Endodermal cell (in vitro differentiated cells): Measurements from ENCODE around the gene LILRB5. TPM values are rescaled to one million over a fixed set of nuclear protein-coding genes. Genes with fewer than 3 reads are reported as not detected.
A peak's percentile ranks its signal among the peaks of the same experiment; 100 is the strongest.
"Not testable (repeated sequence)": the region's sequence is repeated elsewhere in the genome, so short reads cannot be mapped to it uniquely, and the experiment has no call there.

Experiments
- DNase-seq: peaks from one replicate; pipeline ENCODE4 v3.0.0-alpha.2; 2017
- H3K27ac ChIP-seq: 2 replicates; pipeline ENCODE4 v1.5.1; 2013; ENCODE audit warnings: mild to moderate bottlenecking, low read depth, low read length, moderate library complexity
- H3K27me3 ChIP-seq: 2 replicates; pipeline ENCODE4 v1.6.1; 2013; ENCODE audit warnings: mild to moderate bottlenecking, low read length, moderate library complexity; ENCODE audit not compliant: insufficient read depth, control insufficient read depth, poor library complexity, severe bottlenecking
- H3K36me3 ChIP-seq: 2 replicates; pipeline ENCODE4 v1.7.0; 2013; ENCODE audit warnings: mild to moderate bottlenecking, low read length, moderate library complexity; ENCODE audit not compliant: control insufficient read depth, insufficient read depth
- H3K4me1 ChIP-seq: one replicate; pipeline ENCODE4 v1.7.0; 2013; ENCODE audit warnings: low read length; ENCODE audit not compliant: control insufficient read depth, insufficient read depth
- H3K4me3 ChIP-seq: 2 replicates; pipeline ENCODE4 v1.5.1; 2013; ENCODE audit warnings: mild to moderate bottlenecking, low read length, moderate library complexity
- H3K9ac ChIP-seq: 2 replicates; pipeline ENCODE4 v1.6.1; 2013; ENCODE audit warnings: mild to moderate bottlenecking, low read length, moderate library complexity; ENCODE audit not compliant: poor library complexity, severe bottlenecking; ENCODE audit errors: extremely low read depth
- H3K9me3 ChIP-seq: 2 replicates; pipeline ENCODE4 v1.6.1; 2013; ENCODE audit warnings: mild to moderate bottlenecking, low read length, moderate library complexity; ENCODE audit not compliant: control insufficient read depth
- H3K27ac Mint-ChIP-seq: 2 replicates; pipeline ENCODE4 v1.8.0; 2020; ENCODE audit warnings: mixed read lengths
- H3K27me3 Mint-ChIP-seq: 2 replicates; pipeline ENCODE4 v1.8.0; 2021; ENCODE audit warnings: mild to moderate bottlenecking, mixed read lengths; ENCODE audit not compliant: insufficient read depth
- H3K36me3 Mint-ChIP-seq: 2 replicates; pipeline ENCODE4 v1.8.0; 2020; ENCODE audit warnings: low read depth, mixed read lengths
- H3K4me1 Mint-ChIP-seq: 2 replicates; pipeline ENCODE4 v1.8.0; 2020; ENCODE audit warnings: mixed read lengths
- H3K4me3 Mint-ChIP-seq: 2 replicates; pipeline ENCODE4 v1.8.0; 2020; ENCODE audit warnings: mild to moderate bottlenecking, moderate library complexity, mixed read lengths
- H3K9me3 Mint-ChIP-seq: 2 replicates; pipeline ENCODE4 v1.8.0; 2020; ENCODE audit warnings: mild to moderate bottlenecking, mixed read lengths
- CTCF ChIP-seq: fragments of 200-600 bp; sonication (generic); conservative IDR thresholded peaks from 2 replicates; pipeline ENCODE4 v1.5.0; 2021; ENCODE audit warnings: antibody characterized with exemption, mild to moderate bottlenecking
- WGBS, 2 experiments: methylation state at CpG; one replicate each; pipeline versions ENCODE4 v1.1.5 to v1.1.7; 2013; ENCODE audit warnings: missing lambda C conversion rate in 2 of 2, mixed read lengths in 1 of 2; ENCODE audit not compliant: insufficient coverage in 1 of 2, insufficient read length in 1 of 2; 5-methylcytosine and 5-hydroxymethylcytosine counted together
- total RNA-seq, 2 donors: library from RNA; stranded (reverse); fragmentation: NEBNext Ultra II Directional in 1 of 2; extraction: Animal tissue kit (Norgen Biotek cat#: 25700) in 1 of 2; gene quantifications; 2 replicates in 1 of 2; 3 replicates in 1 of 2; pipeline ENCODE4 v1.2.1, GENCODE V29; 2021

The LILRB5 gene
- total RNA-seq, 2 donors from 2014 or later, result not detected

GRCh38 chr19:54297759-54298305, 40.8 kb upstream of the LILRB5 start:
- peak; percentile 35 for TF ChIP-seq CTCF
- Histone ChIP-seq H3K9ac (no peak overlapping the region), H3K36me3 (no peaks in the 10 kb centered on the region), H3K9me3 (no peaks in the 10 kb centered on the region), H3K27ac (no peak overlapping the region), H3K27me3 (peaks cover 7% of the 10 kb centered on the region), H3K4me3 (no peak overlapping the region), H3K4me1 (no peaks in the 10 kb centered on the region)
- H3K4me1 Mint-ChIP-seq, result no peaks in the 10 kb centered on the region
- 51 to 61% methylated on average over 6 to 7 of the region's 7 CpGs for WGBS, 2 experiments
- H3K4me3 Mint-ChIP-seq, result no peak overlapping the region
- peaks cover 34% of the 10 kb centered on the region for H3K27me3 Mint-ChIP-seq
- no peaks in the 10 kb centered on the region for H3K9me3 Mint-ChIP-seq
- no peak for DNase-seq
- no peaks in the 10 kb centered on the region for H3K36me3 Mint-ChIP-seq
- no peak overlapping the region for H3K27ac Mint-ChIP-seq

DNA sequence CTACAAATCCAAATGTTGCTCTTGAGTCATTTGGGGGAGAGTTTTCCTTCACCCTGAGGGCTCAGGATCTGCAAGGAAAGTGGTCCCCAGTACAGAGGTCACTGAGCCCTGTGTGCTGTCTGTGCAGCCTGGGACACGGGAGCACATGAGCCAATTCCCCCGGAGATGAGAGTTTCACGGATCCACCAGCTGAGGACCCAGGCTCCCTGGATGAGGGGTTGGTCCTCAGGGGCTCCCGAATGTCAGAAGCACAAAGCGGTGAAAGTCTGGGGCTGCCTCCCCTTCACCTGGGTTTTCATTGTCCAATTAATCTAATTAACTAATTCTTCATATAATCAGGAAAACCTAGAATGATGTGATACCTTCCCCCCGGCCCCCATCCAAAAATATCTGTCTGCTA, 37.5 kb upstream of the LILRB5 start:
- H3K9me3 Mint-ChIP-seq, result no peaks in the 10 kb centered on the region
- WGBS, 2 experiments, result 60 to 94% methylated on average over 1 to 5 of the region's 6 CpGs

DNA sequence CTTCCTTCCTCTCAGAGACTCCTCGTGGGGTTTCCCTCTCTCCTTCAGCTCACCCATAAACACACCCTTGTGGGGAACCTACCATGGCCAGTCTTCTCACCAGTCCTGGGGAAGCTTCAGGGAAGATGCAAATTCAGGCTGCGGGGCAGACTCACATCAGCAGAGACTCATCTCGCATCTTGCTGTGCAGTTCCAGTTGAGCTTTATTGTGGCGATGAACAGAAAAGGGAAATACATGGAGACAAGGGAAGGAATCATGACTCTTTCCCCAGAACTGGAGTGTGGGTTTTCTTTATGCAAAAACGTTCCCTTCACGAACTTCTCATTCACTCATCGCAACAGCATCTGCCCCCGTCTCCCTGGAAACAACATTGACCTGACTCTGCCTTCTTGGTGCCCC, 32.1 kb upstream of the LILRB5 start:
- not testable (repeated sequence) for H3K4me3 Mint-ChIP-seq

More for the DNA sequence above, 37.5 kb upstream of the LILRB5 start:
- H3K36me3 Mint-ChIP-seq, result no peaks in the 10 kb centered on the region
- peaks cover 32% of the 10 kb centered on the region for H3K27me3 Mint-ChIP-seq
- H3K36me3 ChIP-seq, result no peaks in the 10 kb centered on the region
- no peak for TF ChIP-seq CTCF
- no peaks in the 10 kb centered on the region for H3K9me3 ChIP-seq
- no peaks in the 10 kb centered on the region for H3K4me1 ChIP-seq
- H3K27ac Mint-ChIP-seq, result no peak overlapping the region
- no peaks in the 10 kb centered on the region for H3K27me3 ChIP-seq
- H3K4me1 Mint-ChIP-seq, result no peaks in the 10 kb centered on the region
- no peak overlapping the region for H3K27ac ChIP-seq
- H3K4me3 Mint-ChIP-seq, result no peak overlapping the region
- H3K9ac ChIP-seq, result no peak overlapping the region
- no peak for DNase-seq
- H3K4me3 ChIP-seq, result no peak overlapping the region

GRCh38 chr19:54287456-54287855, 30.4 kb upstream of the LILRB5 start:
- Histone ChIP-seq H3K9me3 (no peaks in the 10 kb centered on the region), H3K9ac (no peak overlapping the region)

More for the DNA sequence above, 32.1 kb upstream of the LILRB5 start:
- H3K27me3 ChIP-seq, H3K9ac ChIP-seq, H3K27ac Mint-ChIP-seq, H3K36me3 Mint-ChIP-seq, H3K27ac ChIP-seq, H3K4me3 ChIP-seq, H3K9me3 ChIP-seq, H3K36me3 ChIP-seq, H3K4me1 ChIP-seq, DNase-seq, H3K4me1 Mint-ChIP-seq, H3K9me3 Mint-ChIP-seq: not testable (repeated sequence)
- 40% methylated on average over 2 of the region's 8 CpGs; no CpG with 5 or more reads in 1 of the 2 experiments for WGBS, 2 experiments
- H3K27me3 Mint-ChIP-seq, result peaks cover 21% of the 10 kb centered on the region

DNA sequence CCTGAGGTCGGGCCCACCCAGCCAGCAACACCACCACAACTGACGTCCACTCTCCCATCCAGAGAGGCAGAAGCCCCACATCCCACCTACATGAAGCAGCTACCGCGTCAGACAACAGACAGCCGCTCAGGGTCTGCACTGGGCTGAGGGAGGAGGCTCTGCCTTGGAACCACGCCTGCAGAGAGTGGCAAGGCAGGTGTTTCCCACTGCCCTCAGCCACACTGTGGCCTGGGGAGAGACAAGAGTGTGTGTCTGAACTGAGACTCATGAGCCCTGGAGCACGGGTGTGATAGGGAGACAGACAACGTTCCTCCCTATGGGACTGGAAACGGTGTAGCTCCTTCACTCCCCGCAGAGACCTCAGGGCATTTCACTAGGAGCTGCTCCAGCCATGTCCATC, 29.2 kb upstream of the LILRB5 start:
- not testable (repeated sequence) for H3K9ac ChIP-seq, H3K36me3 ChIP-seq, H3K27me3 ChIP-seq, H3K27ac ChIP-seq, H3K4me3 Mint-ChIP-seq, H3K4me1 ChIP-seq, H3K9me3 Mint-ChIP-seq, DNase-seq, H3K4me3 ChIP-seq, H3K36me3 Mint-ChIP-seq, H3K4me1 Mint-ChIP-seq, H3K9me3 ChIP-seq, H3K27ac Mint-ChIP-seq
- WGBS, 2 experiments, result 74% methylated on average over 4 of the region's 10 CpGs; no CpG with 5 or more reads in 1 of the 2 experiments
- H3K27me3 Mint-ChIP-seq, result peaks cover 14% of the 10 kb centered on the region

More at GRCh38 chr19:54287456-54287855, 30.4 kb upstream of the LILRB5 start:
- no peaks in the 10 kb centered on the region for H3K4me1 ChIP-seq
- Mint-ChIP-seq H3K9me3 (no peaks in the 10 kb centered on the region), H3K4me3 (no peak overlapping the region), H3K36me3 (no peaks in the 10 kb centered on the region), H3K27ac (no peak overlapping the region), H3K4me1 (no peaks in the 10 kb centered on the region), H3K27me3 (peaks cover 15% of the 10 kb centered on the region)
- TF ChIP-seq CTCF, result no peak
- H3K27me3 ChIP-seq, result no peaks in the 10 kb centered on the region
- no peak overlapping the region for H3K4me3 ChIP-seq
- WGBS, 2 experiments, result 92 to 96% methylated on average over 3 to 4 of the region's 4 CpGs
- no peak overlapping the region for H3K27ac ChIP-seq
- no peak for DNase-seq
- no peaks in the 10 kb centered on the region for H3K36me3 ChIP-seq
